Right lobe of liver (tissue), 6 donors: Measurements from ENCODE around the gene ZNF777. TPM values are rescaled to one million over a fixed set of nuclear protein-coding genes. Genes with fewer than 3 reads are reported as not detected.
"Not testable (repeated sequence)": the region's sequence is repeated elsewhere in the genome, so short reads cannot be mapped to it uniquely, and the experiment has no call there.

Source experiments
- ATAC-seq, 4 donors: fragments of 200-7000 bp; cut with Tn5 transposase; one replicate each; pipeline ENCODE4 v1.9.1; 2020; ENCODE audit warnings: mild to moderate bottlenecking in 4 of 4, moderate library complexity in 4 of 4
- DNase-seq, 3 donors: peaks; one replicate each; pipeline ENCODE4 v3.0.0-alpha.2; 2020
- H3K27ac ChIP-seq, 3 donors: fragments of 200-600 bp; one replicate each; pipeline ENCODE4 v1.8.0; 2022
- H3K27me3 ChIP-seq, 2 donors: fragments of 200-600 bp; one replicate each; pipeline ENCODE4 v1.8.0; 2022
- H3K36me3 ChIP-seq, 4 donors: fragments of 200-600 bp; sonication (generic) in 1 of 4; one replicate each; pipeline versions ENCODE4 v1.5.1 to v1.8.0; 2017 to 2022; ENCODE audit warnings: control low read depth in 1 of 4
- H3K4me1 ChIP-seq, 4 donors: fragments of 200-600 bp; sonication (generic) in 1 of 4; one replicate each; pipeline versions ENCODE4 v1.5.1 to v1.8.0; 2017 to 2022; ENCODE audit warnings: control low read depth in 1 of 4
- H3K4me3 ChIP-seq, 3 donors: fragments of 200-600 bp; one replicate each; pipeline ENCODE4 v1.8.0; 2022
- H3K9me3 ChIP-seq, 4 donors: fragments of 200-600 bp; sonication (generic) in 1 of 4; one replicate each; pipeline versions ENCODE4 v1.5.1 to v1.8.0; 2017 to 2022; ENCODE audit warnings: control low read depth in 1 of 4
- POLR2A ChIP-seq: fragments of 450-650 bp; IDR thresholded peaks from one replicate; pipeline ENCODE4 v1.6.1; 2017; ENCODE audit warnings: antibody characterized with exemption, mild to moderate bottlenecking
- whole genome bisulfite sequencing: methylation state at CpG from one replicate; pipeline ENCODE4 v1.1.6; 2018; ENCODE audit warnings: low coverage, low lambda C conversion rate; ENCODE audit not compliant: insufficient coverage; ENCODE audit errors: missing lambda C conversion rate; 5-methylcytosine and 5-hydroxymethylcytosine counted together
- intact Hi-C, 2 donors: fragments of 100-400 bp; cut with DNase I; formaldehyde crosslinking; loops; one replicate each; pipeline versions ENCODE4 v1.11.2 to v1.14.1; 2022
- total RNA-seq, 6 experiments: library from RNA; depleted of rRNA in 2 of 6; stranded (reverse); fragments of >200 nt in 2 of 6; fragmentation: NEBNext Ultra II Directional in 3 of 6; extraction: Animal tissue kit (Norgen Biotek cat#: 25700) in 3 of 6; gene quantifications; one replicate each; pipeline versions ENCODE4 v1.1.0 to v1.2.4, GENCODE V29; 2016 to 2023
- TF ChIP-seq, protein P1 (sequence below), 4 donors: fragments of 200-600 bp in 3 of 4; fragments of 450-650 bp in 1 of 4; IDR thresholded peaks; one replicate each; pipeline versions ENCODE4 v1.5.1 to v1.8.0; 2016 to 2022; ENCODE audit warnings: antibody characterized with exemption in 4 of 4, mild to moderate bottlenecking in 2 of 4
- donor health status: DM: no; HTN: yes; CAD: no.
- donor health status: DM: no; HTN: no; CAD: no.
- donor health status: DM: no; HTN: no; CAD: no.
- donor health status: DM: no; HTN: yes; CAD: no.
- donor health status: DM: no; HTN: yes; CAD: no.

Gene ZNF777
- total RNA-seq, 6 experiments from 2014 or later, result 5.3 to 7.0 (median 5.4) TPM

DNA sequence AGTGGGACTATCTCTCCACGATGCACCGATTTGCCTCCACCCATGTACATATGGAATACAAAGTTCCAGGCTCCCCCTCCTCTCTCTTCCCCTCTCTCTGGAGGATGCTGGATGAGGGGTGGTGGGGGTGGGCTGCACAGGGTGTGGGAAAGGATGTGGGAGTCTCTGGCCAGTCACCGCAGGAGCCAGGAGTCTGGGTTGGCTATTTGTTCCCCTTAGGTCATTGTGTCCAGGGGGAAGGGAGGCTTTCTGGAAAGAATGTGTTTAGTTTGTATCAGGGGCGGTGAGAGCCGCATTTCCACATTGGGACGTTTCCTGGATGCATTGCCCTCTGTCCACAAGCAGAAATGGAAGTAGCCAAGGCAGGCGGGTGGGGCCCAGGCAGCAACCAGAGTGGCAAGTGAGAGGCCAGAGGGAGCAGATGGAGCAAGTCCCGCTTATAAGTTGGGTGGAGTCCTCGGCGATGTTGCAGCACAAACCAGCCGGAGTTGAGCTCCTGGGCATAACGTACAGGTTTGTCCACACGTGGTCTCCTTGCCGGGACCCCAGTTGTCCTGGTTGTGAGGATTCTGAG, 63.3 kb downstream of the ZNF777 start:
- TF ChIP-seq, protein P1, sequence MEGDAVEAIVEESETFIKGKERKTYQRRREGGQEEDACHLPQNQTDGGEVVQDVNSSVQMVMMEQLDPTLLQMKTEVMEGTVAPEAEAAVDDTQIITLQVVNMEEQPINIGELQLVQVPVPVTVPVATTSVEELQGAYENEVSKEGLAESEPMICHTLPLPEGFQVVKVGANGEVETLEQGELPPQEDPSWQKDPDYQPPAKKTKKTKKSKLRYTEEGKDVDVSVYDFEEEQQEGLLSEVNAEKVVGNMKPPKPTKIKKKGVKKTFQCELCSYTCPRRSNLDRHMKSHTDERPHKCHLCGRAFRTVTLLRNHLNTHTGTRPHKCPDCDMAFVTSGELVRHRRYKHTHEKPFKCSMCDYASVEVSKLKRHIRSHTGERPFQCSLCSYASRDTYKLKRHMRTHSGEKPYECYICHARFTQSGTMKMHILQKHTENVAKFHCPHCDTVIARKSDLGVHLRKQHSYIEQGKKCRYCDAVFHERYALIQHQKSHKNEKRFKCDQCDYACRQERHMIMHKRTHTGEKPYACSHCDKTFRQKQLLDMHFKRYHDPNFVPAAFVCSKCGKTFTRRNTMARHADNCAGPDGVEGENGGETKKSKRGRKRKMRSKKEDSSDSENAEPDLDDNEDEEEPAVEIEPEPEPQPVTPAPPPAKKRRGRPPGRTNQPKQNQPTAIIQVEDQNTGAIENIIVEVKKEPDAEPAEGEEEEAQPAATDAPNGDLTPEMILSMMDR (IDR thresholded peaks at IDR 0.05), result no peak
- no peak for TF ChIP-seq POLR2A
- Histone ChIP-seq H3K27ac (no peak overlapping the region), H3K4me1 (no peaks in the 10 kb centered on the region), H3K4me3 (no peak overlapping the region), H3K9me3 (no peaks in the 10 kb centered on the region), H3K36me3 (no peaks in the 10 kb centered on the region), H3K27me3 (no peaks in the 10 kb centered on the region)
- DNase-seq (no peak), ATAC-seq (no peak)
- 40% methylated on average over 1 of the region's 14 CpGs for WGBS
- intact Hi-C loops, result no loop called here

DNA sequence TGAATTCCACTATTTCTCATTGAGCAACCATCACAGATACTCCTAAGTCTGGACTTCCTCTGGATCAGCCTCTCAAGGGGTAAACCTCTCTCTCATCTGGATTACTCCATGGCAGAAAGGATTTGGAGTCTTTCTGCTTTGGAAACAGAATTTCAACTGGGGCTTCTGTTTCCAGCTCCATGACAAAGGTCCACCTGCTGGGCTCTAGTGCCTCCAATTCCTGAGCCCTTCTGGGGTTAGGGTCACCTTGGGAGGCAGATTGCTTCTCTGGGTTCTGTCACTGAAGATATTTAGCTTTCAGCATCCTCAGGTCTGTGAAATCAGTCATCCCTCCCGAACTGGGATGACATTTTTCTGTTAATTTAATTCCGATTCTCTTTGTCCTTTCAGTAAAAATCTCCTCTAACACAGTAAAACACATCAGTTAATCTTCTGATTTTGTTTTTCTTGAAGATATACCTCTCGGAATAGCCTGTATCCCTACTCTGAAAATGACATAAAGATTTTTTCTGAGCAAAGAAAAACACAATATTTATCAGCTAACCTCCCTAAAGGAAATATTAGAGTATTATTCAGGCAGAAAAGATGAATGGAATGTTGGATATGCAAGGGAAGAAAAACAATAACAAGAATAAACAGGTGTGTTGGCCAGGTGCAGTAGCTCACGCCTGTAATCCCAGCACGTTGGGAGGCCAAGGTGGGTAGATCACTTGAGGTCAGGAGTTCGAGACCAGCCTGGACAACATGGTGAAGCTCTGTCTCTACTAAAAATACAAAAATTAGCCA, 72.1 kb downstream of the ZNF777 start:
- H3K9me3 ChIP-seq, H3K27me3 ChIP-seq, H3K4me3 ChIP-seq, H3K4me1 ChIP-seq, H3K27ac ChIP-seq, intact Hi-C loops, ATAC-seq, DNase-seq, H3K36me3 ChIP-seq: not testable (repeated sequence)
- WGBS, result 67% methylated on average over 6 of the region's 6 CpGs

DNA sequence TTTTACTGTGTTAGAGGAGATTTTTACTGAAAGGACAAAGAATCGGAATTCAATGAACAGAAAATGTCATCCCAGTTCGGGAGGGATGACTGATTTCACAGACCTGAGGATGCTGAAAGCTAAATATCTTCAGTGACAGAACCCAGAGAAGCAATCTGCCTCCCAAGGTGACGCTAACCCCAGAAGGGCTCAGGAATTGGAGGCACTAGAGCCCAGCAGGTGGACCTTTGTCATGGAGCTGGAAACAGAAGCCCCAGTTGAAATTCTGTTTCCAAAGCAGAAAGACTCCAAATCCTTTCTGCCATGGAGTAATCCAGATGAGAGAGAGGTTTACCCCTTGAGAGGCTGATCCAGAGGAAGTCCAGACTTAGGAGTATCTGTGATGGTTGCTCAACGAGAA, 74.3 kb downstream of the ZNF777 start:
- H3K27me3 ChIP-seq, DNase-seq, H3K4me1 ChIP-seq, intact Hi-C loops, H3K4me3 ChIP-seq, H3K36me3 ChIP-seq, H3K27ac ChIP-seq, ATAC-seq, H3K9me3 ChIP-seq: not testable (repeated sequence)
- 63% methylated on average over 4 of the region's 4 CpGs for WGBS

DNA sequence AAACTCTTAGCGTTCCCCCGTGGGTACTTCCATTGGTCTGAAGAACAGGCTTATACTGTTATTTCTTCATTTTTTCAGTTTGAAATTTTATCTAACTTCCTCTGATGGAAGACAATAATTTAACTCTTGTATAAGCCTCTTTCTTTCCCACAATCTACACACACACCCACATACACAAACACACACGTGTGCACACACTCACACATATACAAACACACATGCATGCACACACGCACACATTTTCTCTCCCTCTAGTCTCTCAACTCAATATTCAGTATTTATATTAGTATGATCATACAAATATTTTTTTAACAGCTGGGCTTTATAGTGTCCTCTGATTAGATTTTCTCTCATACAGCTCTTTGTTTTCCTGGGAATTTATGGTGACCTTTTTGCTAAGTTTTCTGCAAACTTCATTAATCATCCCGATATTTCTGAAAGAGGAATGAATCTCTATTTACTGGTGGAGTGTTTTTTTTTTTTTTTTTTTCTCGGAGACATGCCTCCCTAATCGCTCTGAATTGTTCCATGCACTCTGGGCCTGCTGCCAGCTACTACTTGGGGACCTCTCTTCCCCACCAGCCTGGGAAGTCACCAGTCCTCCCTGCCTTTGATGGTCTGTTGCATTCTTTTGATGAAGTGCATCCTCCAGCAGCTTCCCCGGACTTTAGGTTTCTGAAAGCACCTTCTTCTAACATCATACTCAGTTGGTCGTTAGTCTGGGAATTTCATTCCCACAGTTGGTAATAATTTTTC, 75.5 kb downstream of the ZNF777 start:
- no peaks in the 10 kb centered on the region for H3K9me3 ChIP-seq
- H3K36me3 ChIP-seq, result no peaks in the 10 kb centered on the region
- intact Hi-C loops, result no loop called here
- H3K4me1 ChIP-seq, result no peaks in the 10 kb centered on the region
- ATAC-seq, result no peak
- 76% methylated on average over 9 of the region's 9 CpGs for WGBS
- H3K4me3 ChIP-seq, result no peak overlapping the region
- no peaks in the 10 kb centered on the region for H3K27me3 ChIP-seq
- TF ChIP-seq, protein P1 (IDR thresholded peaks at IDR 0.05), result no peak
- no peak for TF ChIP-seq POLR2A
- no peak for DNase-seq
- H3K27ac ChIP-seq, result no peak overlapping the region

Other genes starting within 250 kb of the ZNF777 start
- gene ZNF212, start 221.4 kb downstream of the ZNF777 start, total RNA-seq, result 1 to 10 TPM; 2.6 to 5.9 (median 4.7) TPM
- gene ZNF783, start 198.9 kb downstream of the ZNF777 start, total RNA-seq, result 1 to 10 TPM; 1.5 to 4.9 (median 3.0) TPM
- 10 to 100 TPM in 3 of 6 experiments, 1 to 10 TPM in 3; 7.9 to 15.8 (median 10.4) TPM for gene ZNF746, start 36.7 kb upstream of the ZNF777 start, total RNA-seq